ENCODE measurements around the gene UBR4. TPM values are rescaled to one million over a fixed set of nuclear protein-coding genes. Genes with fewer than 3 reads are reported as not detected.

UBR4 gene
- total and polyA plus RNA-seq, 2 donors from 2014 or later: 167 to 319 TPM

- no peaks in the 10 kb centered on the region for H3K9me3 ChIP-seq (ENCODE audit: control insufficient read depth in 2 of 3, insufficient read depth in 1 of 3, low read length in 3 of 3)
- DNase-seq (peak in 2 of 5 donors; percentile 19 to 54), FAIRE-seq (no peak)
- peak; percentile 22 for TF ChIP-seq CTCF (IDR thresholded peaks at IDR 0.05; ENCODE audit: borderline replicate concordance, extremely low read depth, insufficient read depth)
- no peak overlapping the region for H3K27ac ChIP-seq (ENCODE audit: low read depth in 2 of 2, low read length in 2 of 2)
- peaks cover 19 to 82% (median 43%) of the 10 kb centered on the region in 3 donors for H3K36me3 ChIP-seq (ENCODE audit: control insufficient read depth in 2 of 3, insufficient read depth in 3 of 3, low read length in 3 of 3)
- intact Hi-C loops (cut with DNase I): no loop called here
- H3K9ac ChIP-seq (ENCODE audit: low read length in 3 of 3): no peak overlapping the region
- H3K4me1 ChIP-seq (ENCODE audit: control insufficient read depth in 2 of 3, insufficient read depth in 2 of 3, low read depth in 1 of 3, low read length in 3 of 3): peaks cover 0 to 9% (median 0%) of the 10 kb centered on the region in 3 donors
- H3K4me3 ChIP-seq (ENCODE audit: low read length in 3 of 3): no peak overlapping the region
- no peaks in the 10 kb centered on the region for H3K27me3 ChIP-seq (ENCODE audit: control insufficient read depth, insufficient read depth, low read length)
Measured at GRCh38 chr1:19179597-19180264, 30.3 kb downstream of the UBR4 start.

- no peak overlapping the region for H3K9ac ChIP-seq (ENCODE audit: low read length in 3 of 3)
- no peak overlapping the region for H3K27ac ChIP-seq (ENCODE audit: low read depth in 2 of 2, low read length in 2 of 2)
- DNase-seq (no peak), FAIRE-seq (no peak)
- TF ChIP-seq CTCF (IDR thresholded peaks at IDR 0.05; ENCODE audit: borderline replicate concordance, extremely low read depth, insufficient read depth): no peak
- no peaks in the 10 kb centered on the region for H3K9me3 ChIP-seq (ENCODE audit: control insufficient read depth in 2 of 3, insufficient read depth in 1 of 3, low read length in 3 of 3)
- no peak overlapping the region for H3K4me3 ChIP-seq (ENCODE audit: low read length in 3 of 3)
- intact Hi-C loops (cut with DNase I): no loop called here
- no peaks in the 10 kb centered on the region for H3K27me3 ChIP-seq (ENCODE audit: control insufficient read depth, insufficient read depth, low read length)
- peaks cover 17 to 83% (median 44%) of the 10 kb centered on the region in 3 donors for H3K36me3 ChIP-seq (ENCODE audit: control insufficient read depth in 2 of 3, insufficient read depth in 3 of 3, low read length in 3 of 3)
- peaks cover 0 to 9% (median 0%) of the 10 kb centered on the region in 3 donors for H3K4me1 ChIP-seq (ENCODE audit: control insufficient read depth in 2 of 3, insufficient read depth in 2 of 3, low read depth in 1 of 3, low read length in 3 of 3)
Measured at GRCh38 chr1:19178734-19179398, 31.2 kb downstream of the UBR4 start.

GRCh38 chr1:19177811-19178210 lies 32.3 kb downstream of the UBR4 start:
- DNase-seq (no peak), FAIRE-seq (no peak)
- intact Hi-C loops (cut with DNase I): no loop called here
- H3K4me3 ChIP-seq (ENCODE audit: low read length in 3 of 3): no peak overlapping the region
- no peak for TF ChIP-seq CTCF (IDR thresholded peaks at IDR 0.05; ENCODE audit: borderline replicate concordance, extremely low read depth, insufficient read depth)
- no peak overlapping the region for H3K27ac ChIP-seq (ENCODE audit: low read depth in 2 of 2, low read length in 2 of 2)
- no peak overlapping the region for H3K9ac ChIP-seq (ENCODE audit: low read length in 3 of 3)
- H3K4me1 ChIP-seq (ENCODE audit: control insufficient read depth in 2 of 3, insufficient read depth in 2 of 3, low read depth in 1 of 3, low read length in 3 of 3): peaks cover 0 to 9% (median 0%) of the 10 kb centered on the region in 3 donors
- H3K9me3 ChIP-seq (ENCODE audit: control insufficient read depth in 2 of 3, insufficient read depth in 1 of 3, low read length in 3 of 3): no peaks in the 10 kb centered on the region
- H3K36me3 ChIP-seq (ENCODE audit: control insufficient read depth in 2 of 3, insufficient read depth in 3 of 3, low read length in 3 of 3): peaks cover 20 to 82% (median 46%) of the 10 kb centered on the region in 3 donors
- H3K27me3 ChIP-seq (ENCODE audit: control insufficient read depth, insufficient read depth, low read length): no peaks in the 10 kb centered on the region
